Measurements from ENCODE around the gene ASB10. TPM values are rescaled to one million over a fixed set of nuclear protein-coding genes. Genes with fewer than 3 reads are reported as not detected.

ASB10 gene
- total RNA-seq, 1 experiment from 2014 or later, result not detected

- no TSS peak for BruUV-seq (replicated peaks)
- in situ Hi-C loops (cut with HindIII; ENCODE audit: low pct_unique_long_range_greater_than_20kb, low sequenced_read_pairs), result no loop called here
- POLR2A ChIA-PET, result no interaction called here
- CTCF ChIA-PET, result interaction anchor here (1.2 kb wide), 1 partner anchor 25 kb away, joined by 4 read pairs; no protein-coding TSS in a partner anchor
- no peaks in the 10 kb centered on the region for H3K9me3 ChIP-seq (ENCODE audit: control insufficient read depth, insufficient read depth, low read depth, low read length)
- DNase-seq (ENCODE audit: low read depth, low spot score) (no peak), ATAC-seq (no peak)
- H3K4me1 ChIP-seq (ENCODE audit: control insufficient read depth, insufficient read depth, low read length), result no peaks in the 10 kb centered on the region
- H3K4me3 ChIP-seq (ENCODE audit: low read depth in 2 of 2, low read length in 2 of 2), result no peak overlapping the region
- H3K27ac ChIP-seq (ENCODE audit: low read length), result no peak overlapping the region
- no peaks in the 10 kb centered on the region for H3K36me3 ChIP-seq (ENCODE audit: control insufficient read depth, insufficient read depth, low read length)
- TF ChIP-seq POLR2AphosphoS5 (IDR thresholded peaks at IDR 0.05; ENCODE audit: low read depth, low read length) (no peak), REST (IDR thresholded peaks at IDR 0.05; ENCODE audit: insufficient read depth in 1 of 2, low read depth in 2 of 2, low read length in 1 of 2) (no peak), TCF7L2 (IDR thresholded peaks at IDR 0.05; ENCODE audit: low read depth, low read length) (no peak), SIN3A (IDR thresholded peaks at IDR 0.05; ENCODE audit: borderline replicate concordance, insufficient read depth, low read depth, low read length) (no peak), CTCF (IDR thresholded peaks at IDR 0.05) (no peak)
- H3K27me3 ChIP-seq (ENCODE audit: control insufficient read depth, insufficient read depth, low read length), result peaks cover 18% of the 10 kb centered on the region; the same call in 1 of the 2 replicates
- intact Hi-C loops (cut with micrococcal nuclease; ENCODE audit: unreplicated experiment), result no loop called here
Observed at GRCh38 chr7:151148319-151149259, 38.5 kb downstream of the ASB10 start.

GRCh38 chr7:151146761-151147160 lies 40.3 kb downstream of the ASB10 start:
- DNase-seq (ENCODE audit: low read depth, low spot score), result no peak
- BruUV-seq (replicated peaks), result no TSS peak
- no peaks in the 10 kb centered on the region for H3K4me1 ChIP-seq (ENCODE audit: control insufficient read depth, insufficient read depth, low read length)
- in situ Hi-C loops (cut with HindIII; ENCODE audit: low pct_unique_long_range_greater_than_20kb, low sequenced_read_pairs) (no loop called here), intact Hi-C loops (cut with micrococcal nuclease; ENCODE audit: unreplicated experiment) (no loop called here)
- ChIA-PET POLR2A (interaction anchor here (0.6 kb wide), 1 partner anchor 18 kb away, joined by 3 read pairs; no protein-coding TSS in a partner anchor), CTCF (interaction anchor here (0.6 kb wide), 1 partner anchor 24 kb away, joined by 7 read pairs; no protein-coding TSS in a partner anchor)
- no peak for ATAC-seq
- no peak overlapping the region for H3K27ac ChIP-seq (ENCODE audit: low read length)
- no peak overlapping the region for H3K4me3 ChIP-seq (ENCODE audit: low read depth in 2 of 2, low read length in 2 of 2)
- H3K9me3 ChIP-seq (ENCODE audit: control insufficient read depth, insufficient read depth, low read depth, low read length), result no peaks in the 10 kb centered on the region
- H3K36me3 ChIP-seq (ENCODE audit: control insufficient read depth, insufficient read depth, low read length), result no peaks in the 10 kb centered on the region
- no peak for TF ChIP-seq SIN3A (IDR thresholded peaks at IDR 0.05; ENCODE audit: borderline replicate concordance, insufficient read depth, low read depth, low read length)
- TF ChIP-seq CTCF (IDR thresholded peaks at IDR 0.05), result no peak
- TF ChIP-seq TCF7L2 (IDR thresholded peaks at IDR 0.05; ENCODE audit: low read depth, low read length), result no peak
- no peak for TF ChIP-seq REST (IDR thresholded peaks at IDR 0.05; ENCODE audit: insufficient read depth in 1 of 2, low read depth in 2 of 2, low read length in 1 of 2)
- no peak for TF ChIP-seq POLR2AphosphoS5 (IDR thresholded peaks at IDR 0.05; ENCODE audit: low read depth, low read length)
- peaks cover 4% of the 10 kb centered on the region; the same call in 1 of the 2 replicates for H3K27me3 ChIP-seq (ENCODE audit: control insufficient read depth, insufficient read depth, low read length)

Data from Panc1 (cell line).